H9 (cell line): ENCODE measurements around the gene ARHGAP31. TPM values are rescaled to one million over a fixed set of nuclear protein-coding genes. Genes with fewer than 3 reads are reported as not detected.

ENCODE experiments used
- DNase-seq: peaks from one replicate; pipeline ENCODE4 v3.0.0-alpha.2; 2017
- H2AFZ ChIP-seq: one replicate; pipeline ENCODE4 v1.6.1; 2013; ENCODE audit warnings: mild to moderate bottlenecking, low read length, control low read depth, moderate library complexity
- H2AK5ac ChIP-seq: 2 replicates; pipeline ENCODE4 v1.6.1; 2013; ENCODE audit warnings: low read length, control low read depth, mixed read lengths; ENCODE audit not compliant: insufficient read length
- H2BK120ac ChIP-seq: one replicate; pipeline ENCODE4 v1.6.1; 2013; ENCODE audit warnings: low read depth, mild to moderate bottlenecking, low read length, control low read depth, inconsistent platforms; ENCODE audit not compliant: poor library complexity, severe bottlenecking
- H2BK12ac ChIP-seq: 2 replicates; pipeline ENCODE4 v1.6.1; 2013; ENCODE audit warnings: low read length, control low read depth, mixed read lengths, low read depth; ENCODE audit not compliant: insufficient read length
- H2BK15ac ChIP-seq: 2 replicates; pipeline ENCODE4 v1.6.1; 2013; ENCODE audit warnings: low read depth, low read length, control low read depth
- H2BK20ac ChIP-seq: one replicate; pipeline ENCODE4 v1.6.1; 2013; ENCODE audit warnings: low read depth, mild to moderate bottlenecking, low read length, control low read depth, inconsistent platforms; ENCODE audit not compliant: poor library complexity, severe bottlenecking
- H2BK5ac ChIP-seq: 2 replicates; pipeline ENCODE4 v1.6.1; 2013; ENCODE audit warnings: low read length, control low read depth, mixed read lengths; ENCODE audit not compliant: insufficient read length
- H3K14ac ChIP-seq: 2 replicates; pipeline ENCODE4 v1.6.1; 2013; ENCODE audit warnings: low read length, control low read depth; ENCODE audit not compliant: insufficient read depth
- H3K18ac ChIP-seq: 2 replicates; pipeline ENCODE4 v1.6.1; 2013; ENCODE audit warnings: low read depth, mild to moderate bottlenecking, mixed read lengths, low read length, control low read depth; ENCODE audit not compliant: insufficient read length
- H3K23ac ChIP-seq: 2 replicates; pipeline ENCODE4 v1.6.1; 2013; ENCODE audit warnings: low read length, control low read depth, mixed read lengths, low read depth; ENCODE audit not compliant: insufficient read length
- H3K23me2 ChIP-seq: 2 replicates; pipeline ENCODE4 v1.6.1; 2013; ENCODE audit warnings: low read depth, mild to moderate bottlenecking, mixed read lengths, low read length, control low read depth; ENCODE audit not compliant: insufficient read length, poor library complexity, severe bottlenecking
- H3K27ac ChIP-seq: 2 replicates; pipeline ENCODE4 v1.5.1; 2013; ENCODE audit warnings: low read length, control low read depth, mixed read lengths, low read depth; ENCODE audit not compliant: insufficient read length
- H3K27me3 ChIP-seq: 2 replicates; pipeline ENCODE4 v1.6.1; 2013; ENCODE audit warnings: low read length, control low read depth, inconsistent platforms; ENCODE audit not compliant: insufficient read depth
- H3K4ac ChIP-seq: 2 replicates; pipeline ENCODE4 v1.6.1; 2013; ENCODE audit warnings: low read depth, mild to moderate bottlenecking, control low read depth, inconsistent platforms, low read length, moderate library complexity
- H3K4me1 ChIP-seq: 2 replicates; pipeline ENCODE4 v1.6.1; 2013; ENCODE audit warnings: low read length, control low read depth, inconsistent platforms; ENCODE audit not compliant: insufficient read depth
- H3K4me2 ChIP-seq: 2 replicates; pipeline ENCODE4 v1.6.1; 2013; ENCODE audit warnings: low read length, control low read depth, mixed read lengths; ENCODE audit not compliant: insufficient read length, insufficient read depth
- H3K56ac ChIP-seq: 2 replicates; pipeline ENCODE4 v1.6.1; 2013; ENCODE audit warnings: low read depth, mild to moderate bottlenecking, mixed read lengths, low read length, control low read depth; ENCODE audit not compliant: insufficient read length
- H3K79me1 ChIP-seq: 2 replicates; pipeline ENCODE4 v1.6.1; 2013; ENCODE audit warnings: low read depth, mild to moderate bottlenecking, moderate library complexity, low read length, control low read depth, inconsistent platforms; ENCODE audit not compliant: insufficient read depth, poor library complexity, severe bottlenecking
- H3K79me2 ChIP-seq: 2 replicates; pipeline ENCODE4 v1.6.1; 2013; ENCODE audit warnings: low read length, control low read depth, inconsistent platforms; ENCODE audit not compliant: insufficient read depth
- H3K9ac ChIP-seq: 2 replicates; pipeline ENCODE4 v1.6.1; 2013; ENCODE audit warnings: low read length, control low read depth, mixed read lengths; ENCODE audit not compliant: insufficient read length; ENCODE audit errors: extremely low read depth
- H3K9me3 ChIP-seq: one replicate; pipeline ENCODE4 v1.6.1; 2013; ENCODE audit warnings: low read depth, low read length, inconsistent platforms; ENCODE audit not compliant: control insufficient read depth
- H3T11ph ChIP-seq: one replicate; pipeline ENCODE4 v1.6.1; 2013; ENCODE audit warnings: mild to moderate bottlenecking, low read length, control low read depth, inconsistent platforms
- H4K20me1 ChIP-seq: one replicate; pipeline ENCODE4 v1.6.1; 2013; ENCODE audit not compliant: control insufficient read depth, insufficient read length, insufficient read depth
- H4K5ac ChIP-seq: 2 replicates; pipeline ENCODE4 v1.6.1; 2013; ENCODE audit warnings: low read depth, mild to moderate bottlenecking, mixed read lengths, low read length, control low read depth; ENCODE audit not compliant: insufficient read length
- H4K8ac ChIP-seq: replicated peaks from 2 replicates; pipeline ENCODE4 v1.6.1; 2013; ENCODE audit warnings: low read length, control low read depth, mixed read lengths, low read depth; ENCODE audit not compliant: insufficient read length
- H4K91ac ChIP-seq: 2 replicates; pipeline ENCODE4 v1.6.1; 2013; ENCODE audit warnings: low read depth, mild to moderate bottlenecking, moderate library complexity, mixed read lengths, low read length, control low read depth; ENCODE audit not compliant: insufficient read length
- H3K27ac Mint-ChIP-seq, 3 experiments: 2 replicates in 2 of 3; 3 replicates in 1 of 3; pipeline ENCODE4 v1.8.0; 2020 to 2021; ENCODE audit warnings: mixed read lengths in 3 of 3, mild to moderate bottlenecking in 1 of 3, moderate library complexity in 1 of 3
- H3K27me3 Mint-ChIP-seq: 2 replicates; pipeline ENCODE4 v1.8.0; 2021; ENCODE audit warnings: low read depth, mild to moderate bottlenecking, moderate library complexity, mixed read lengths
- H3K36me3 Mint-ChIP-seq, 3 experiments: 2 replicates in 2 of 3; 3 replicates in 1 of 3; pipeline ENCODE4 v1.8.0; 2020 to 2021; ENCODE audit warnings: low read depth in 3 of 3, mixed read lengths in 3 of 3; ENCODE audit not compliant: insufficient read depth in 1 of 3
- H3K4me1 Mint-ChIP-seq, 2 experiments: 2 replicates each; pipeline ENCODE4 v1.8.0; 2020; ENCODE audit warnings: mixed read lengths in 2 of 2
- H3K4me3 Mint-ChIP-seq, 2 experiments: 2 replicates in 1 of 2; 3 replicates in 1 of 2; pipeline ENCODE4 v1.8.0; 2020 to 2021; ENCODE audit warnings: mild to moderate bottlenecking in 2 of 2, mixed read lengths in 2 of 2, moderate library complexity in 1 of 2
- H3K9me3 Mint-ChIP-seq, 2 experiments: 2 replicates in 1 of 2; 3 replicates in 1 of 2; pipeline ENCODE4 v1.8.0; 2020; ENCODE audit warnings: mild to moderate bottlenecking in 2 of 2, mixed read lengths in 2 of 2, moderate library complexity in 1 of 2
- WGBS: extraction: QIAGEN DNeasy Blood & Tissue Kit; methylation state at CpG from one replicate; pipeline ENCODE4 v1.1.7; 2013; ENCODE audit warnings: missing lambda C conversion rate, low lambda C conversion rate, mixed read lengths; ENCODE audit not compliant: insufficient read length; ENCODE audit errors: extremely low coverage; 5-methylcytosine and 5-hydroxymethylcytosine counted together
- total RNA-seq: library from RNA; stranded (reverse); gene quantifications from 2 replicates; pipeline ENCODE4 v1.2.1, GENCODE V29; 2021
- TF ChIP-seq, protein P1 (sequence below): fragments of 200-600 bp; sonication (generic); conservative IDR thresholded peaks from 3 replicates; pipeline ENCODE4 v1.8.0; 2021; ENCODE audit warnings: antibody characterized with exemption, mild to moderate bottlenecking

ARHGAP31 gene
- total RNA-seq, 1 experiment from 2014 or later = 2.2 TPM

DNA sequence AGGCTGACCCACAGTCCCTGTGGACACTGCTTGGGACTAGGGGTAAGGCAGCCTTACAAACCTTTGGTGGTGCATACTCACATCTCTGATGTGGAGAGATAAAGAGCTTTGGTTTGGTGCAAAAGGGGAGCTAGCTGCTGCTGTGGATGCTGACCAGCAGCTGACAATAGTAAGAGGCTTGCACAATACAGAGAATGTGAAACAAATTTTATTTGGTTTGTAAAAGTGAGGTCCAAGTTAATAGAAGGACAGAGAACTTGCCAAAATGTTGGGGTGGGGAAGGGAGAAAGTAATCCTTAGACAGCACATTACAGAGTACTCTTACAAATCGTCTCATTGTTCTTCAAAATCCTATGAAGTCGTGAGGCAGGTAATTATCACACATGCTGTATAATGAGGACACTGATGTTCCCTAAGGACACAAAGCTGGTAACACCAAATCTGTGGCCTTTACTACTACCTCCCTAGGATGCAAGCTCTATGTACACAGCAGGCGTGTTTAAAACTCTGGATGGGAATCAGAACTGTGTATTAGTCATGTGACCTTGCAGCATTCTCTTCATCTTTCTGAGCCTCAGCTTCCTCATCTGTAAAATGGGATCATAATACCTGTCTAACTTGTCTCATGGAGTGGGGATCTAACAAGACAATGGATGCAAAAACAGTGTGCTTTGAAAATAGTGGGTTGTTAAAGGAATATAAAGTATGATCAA, 21.6 kb downstream of the ARHGAP31 start:
- Histone ChIP-seq H2BK20ac (no peak overlapping the region), H2BK15ac (no peak overlapping the region), H3K4me2 (no peak overlapping the region), H4K5ac (no peak overlapping the region), H4K20me1 (no peaks in the 10 kb centered on the region), H3K9ac (no peak overlapping the region), H3K4me1 (no peaks in the 10 kb centered on the region; the same call in 1 of the 2 replicates), H3K79me1 (no peaks in the 10 kb centered on the region), H3K18ac (no peak overlapping the region), H4K8ac (no peak overlapping the region), H3T11ph (no peak overlapping the region), H2BK12ac (no peak overlapping the region), H3K27ac (no peak overlapping the region), H2AK5ac (no peak overlapping the region), H2BK5ac (no peak overlapping the region), H3K9me3 (no peaks in the 10 kb centered on the region), H2AFZ (no peak overlapping the region), H3K79me2 (no peaks in the 10 kb centered on the region), H3K27me3 (no peaks in the 10 kb centered on the region), H4K91ac (no peak overlapping the region), H3K4ac (no peak overlapping the region), H2BK120ac (no peak overlapping the region), H3K56ac (no peak overlapping the region), H3K14ac (no peak overlapping the region), H3K23ac (no peak overlapping the region), H3K23me2 (no peaks in the 10 kb centered on the region)
- no peaks in the 10 kb centered on the region for H3K9me3 Mint-ChIP-seq
- DNase-seq = no peak
- TF ChIP-seq, protein P1, sequence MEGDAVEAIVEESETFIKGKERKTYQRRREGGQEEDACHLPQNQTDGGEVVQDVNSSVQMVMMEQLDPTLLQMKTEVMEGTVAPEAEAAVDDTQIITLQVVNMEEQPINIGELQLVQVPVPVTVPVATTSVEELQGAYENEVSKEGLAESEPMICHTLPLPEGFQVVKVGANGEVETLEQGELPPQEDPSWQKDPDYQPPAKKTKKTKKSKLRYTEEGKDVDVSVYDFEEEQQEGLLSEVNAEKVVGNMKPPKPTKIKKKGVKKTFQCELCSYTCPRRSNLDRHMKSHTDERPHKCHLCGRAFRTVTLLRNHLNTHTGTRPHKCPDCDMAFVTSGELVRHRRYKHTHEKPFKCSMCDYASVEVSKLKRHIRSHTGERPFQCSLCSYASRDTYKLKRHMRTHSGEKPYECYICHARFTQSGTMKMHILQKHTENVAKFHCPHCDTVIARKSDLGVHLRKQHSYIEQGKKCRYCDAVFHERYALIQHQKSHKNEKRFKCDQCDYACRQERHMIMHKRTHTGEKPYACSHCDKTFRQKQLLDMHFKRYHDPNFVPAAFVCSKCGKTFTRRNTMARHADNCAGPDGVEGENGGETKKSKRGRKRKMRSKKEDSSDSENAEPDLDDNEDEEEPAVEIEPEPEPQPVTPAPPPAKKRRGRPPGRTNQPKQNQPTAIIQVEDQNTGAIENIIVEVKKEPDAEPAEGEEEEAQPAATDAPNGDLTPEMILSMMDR = no peak
- no CpG with 5 or more reads among the region's 3 CpGs for WGBS
- H3K4me3 Mint-ChIP-seq = no peak overlapping the region
- no peak overlapping the region for H3K27ac Mint-ChIP-seq
- peaks cover 10 to 17% of the 10 kb centered on the region in 2 experiments for H3K4me1 Mint-ChIP-seq
- H3K36me3 Mint-ChIP-seq = peaks cover 0 to 2% (median 0%) of the 10 kb centered on the region in 3 experiments; a peak in 3 of 7 replicates
- peaks cover 3% of the 10 kb centered on the region; the same call in 1 of the 2 replicates for H3K27me3 Mint-ChIP-seq
